IMR-90 (cell line): Measurements from ENCODE around the gene AMBRA1. TPM values are rescaled to one million over a fixed set of nuclear protein-coding genes. Genes with fewer than 3 reads are reported as not detected.

Source experiments
- ATAC-seq: fragments of 200-7000 bp; cut with Tn5 transposase; 2 replicates; pipeline ENCODE4 v1.9.1; 2020; ENCODE audit warnings: low read depth, mild to moderate bottlenecking, moderate library complexity
- BruUV-seq: library from RNA; stranded (reverse); fragments of 400-500 nt; replicated peaks from 2 replicates; lab custom pipeline; 2021; lab: Mats Ljungman, UMichigan
- CTCF ChIA-PET: fragments of 300-600 bp; formaldehyde crosslinking; extraction: SDS; loops from one replicate; lab custom pipeline; 2021; ENCODE audit warnings: antibody characterized with exemption; lab: Yijun Ruan, JAX
- POLR2A ChIA-PET: fragments of 300-600 bp; sonication (Branson Sonifier 250); formaldehyde crosslinking; loops from one replicate; lab custom pipeline; 2022; ENCODE audit warnings: antibody characterized with exemption; ENCODE audit not compliant: unreplicated experiment; lab: Charles Lee
- DNase-seq: peaks from one replicate; pipeline ENCODE4 v3.0.0; 2013
- H2AFZ ChIP-seq: replicated peaks from 2 replicates; pipeline ENCODE3; 2013; ENCODE audit warnings: low read length, mild to moderate bottlenecking; ENCODE audit not compliant: poor library complexity
- H2AK5ac ChIP-seq: 2 replicates; pipeline ENCODE4 v1.6.1; 2013; ENCODE audit warnings: low read depth, low read length, inconsistent platforms
- H2AK9ac ChIP-seq: replicated peaks from 2 replicates; pipeline ENCODE3; 2013; ENCODE audit warnings: mild to moderate bottlenecking, low read depth, low read length, moderate library complexity; ENCODE audit not compliant: poor library complexity
- H2BK120ac ChIP-seq: 2 replicates; pipeline ENCODE4 v1.6.1; 2013; ENCODE audit warnings: low read depth, low read length, inconsistent platforms
- H2BK15ac ChIP-seq: 3 replicates; pipeline ENCODE4 v1.6.1; 2013; ENCODE audit warnings: low read depth, low read length, inconsistent platforms
- H2BK20ac ChIP-seq: 2 replicates; pipeline ENCODE4 v1.6.1; 2013; ENCODE audit warnings: low read depth, mild to moderate bottlenecking, inconsistent platforms, low read length, moderate library complexity
- H2BK5ac ChIP-seq: 2 replicates; pipeline ENCODE4 v1.6.1; 2013; ENCODE audit warnings: mild to moderate bottlenecking, low read depth, low read length, inconsistent platforms; ENCODE audit not compliant: poor library complexity, severe bottlenecking
- H3K14ac ChIP-seq: replicated peaks from 2 replicates; pipeline ENCODE4 v1.6.1; 2013; ENCODE audit warnings: low read depth, low read length, inconsistent platforms
- H3K18ac ChIP-seq: 2 replicates; pipeline ENCODE4 v1.6.1; 2013; ENCODE audit warnings: low read depth, low read length, control low read depth
- H3K23ac ChIP-seq: 2 replicates; pipeline ENCODE4 v1.6.1; 2013; ENCODE audit warnings: low read depth, low read length, inconsistent platforms
- H3K27ac ChIP-seq: 2 replicates; pipeline ENCODE4 v1.5.1; 2013; ENCODE audit warnings: mild to moderate bottlenecking, control low read depth, low read length; ENCODE audit not compliant: insufficient read depth
- H3K27me3 ChIP-seq: 2 replicates; pipeline ENCODE4 v1.6.1; 2013; ENCODE audit warnings: low read length; ENCODE audit not compliant: control insufficient read depth, insufficient read depth
- H3K36me3 ChIP-seq: 2 replicates; pipeline ENCODE4 v1.6.1; 2013; ENCODE audit warnings: low read length, mixed read lengths; ENCODE audit not compliant: control insufficient read depth, insufficient read depth
- H3K4ac ChIP-seq: 2 replicates; pipeline ENCODE4 v1.6.1; 2013; ENCODE audit warnings: low read depth, low read length, inconsistent platforms
- H3K4me1 ChIP-seq: 2 replicates; pipeline ENCODE4 v1.6.1; 2013; ENCODE audit warnings: low read length, mixed read lengths; ENCODE audit not compliant: control insufficient read depth, insufficient read depth
- H3K4me2 ChIP-seq: 2 replicates; pipeline ENCODE4 v1.6.1; 2013; ENCODE audit warnings: low read depth, mild to moderate bottlenecking, control low read depth, low read length, moderate library complexity
- H3K4me3 ChIP-seq: 2 replicates; pipeline ENCODE4 v1.5.1; 2013; ENCODE audit warnings: low read depth, mild to moderate bottlenecking, control low read depth, low read length, moderate library complexity; ENCODE audit not compliant: insufficient read depth
- H3K56ac ChIP-seq: 2 replicates; pipeline ENCODE4 v1.6.1; 2013; ENCODE audit warnings: low read length, inconsistent platforms; ENCODE audit not compliant: insufficient read depth; ENCODE audit errors: extremely low read depth
- H3K79me1 ChIP-seq, 2 experiments: 2 replicates each; pipeline ENCODE4 v1.6.1; 2013; ENCODE audit warnings: low read length in 2 of 2, inconsistent platforms in 1 of 2, low read depth in 1 of 2
- H3K9ac ChIP-seq: 2 replicates; pipeline ENCODE4 v1.6.1; 2013; ENCODE audit warnings: low read depth, low read length, control low read depth
- H3K9me1 ChIP-seq: 2 replicates; pipeline ENCODE4 v1.6.1; 2013; ENCODE audit warnings: low read length, inconsistent platforms; ENCODE audit not compliant: insufficient read depth
- H3K9me3 ChIP-seq: 2 replicates; pipeline ENCODE4 v1.6.1; 2013; ENCODE audit warnings: low read length; ENCODE audit not compliant: control insufficient read depth, insufficient read depth
- H4K20me1 ChIP-seq: 2 replicates; pipeline ENCODE4 v1.6.1; 2013; ENCODE audit warnings: low read length, inconsistent platforms; ENCODE audit not compliant: insufficient read depth
- H4K5ac ChIP-seq: 2 replicates; pipeline ENCODE4 v1.6.1; 2013; ENCODE audit warnings: mild to moderate bottlenecking, low read depth, low read length, control low read depth
- H4K8ac ChIP-seq, 2 experiments: 2 replicates each; pipeline ENCODE4 v1.6.1; 2013; ENCODE audit warnings: low read depth in 2 of 2, low read length in 2 of 2, control low read depth in 1 of 2, inconsistent platforms in 1 of 2
- H4K91ac ChIP-seq: 2 replicates; pipeline ENCODE4 v1.6.1; 2013; ENCODE audit warnings: low read depth, low read length, inconsistent platforms; ENCODE audit not compliant: insufficient read depth
- CEBPB ChIP-seq: IDR thresholded peaks from 2 replicates; pipeline ENCODE4 v1.6.1; 2012; ENCODE audit warnings: low read depth, low read length, improper control_type of control experiment
- MAFK ChIP-seq: IDR thresholded peaks from 2 replicates; pipeline ENCODE4 v1.6.1; 2012; ENCODE audit warnings: low read depth, low read length, improper control_type of control experiment
- NFE2L2 ChIP-seq: fragments of 150-350 bp; IDR thresholded peaks from 2 replicates; pipeline ENCODE4 v1.6.1; 2016; ENCODE audit warnings: low read depth, mild to moderate bottlenecking, low read length
- RAD21 ChIP-seq: IDR thresholded peaks from 2 replicates; pipeline ENCODE4 v1.6.1; 2012; ENCODE audit warnings: low read length, improper control_type of control experiment
- RFX5 ChIP-seq: IDR thresholded peaks from 2 replicates; pipeline ENCODE4 v1.8.0; 2012; ENCODE audit warnings: low read depth, mild to moderate bottlenecking, low read length, moderate library complexity
- WGBS, 2 experiments: methylation state at CpG; one replicate each; pipeline versions ENCODE4 v1.1.5 to v1.1.7; 2013; ENCODE audit warnings: missing lambda C conversion rate in 2 of 2; ENCODE audit not compliant: insufficient read length in 1 of 2; ENCODE audit errors: extremely low coverage in 2 of 2; 5-methylcytosine and 5-hydroxymethylcytosine counted together
- dilution Hi-C: fragments of 300-500 bp; cut with HindIII; formaldehyde crosslinking; loops from one replicate; pipeline ENCODE4 v1.14.3; 2018; ENCODE audit warnings: low sequenced_read_pairs; ENCODE audit not compliant: unreplicated experiment
- in situ Hi-C: fragments of 300-500 bp; cut with MboI; formaldehyde crosslinking; loops from 3 replicates; pipeline ENCODE4 v1.14.3; 2019; ENCODE audit warnings: low sequenced_read_pairs, inconsistent platforms, mixed read lengths
- intact Hi-C: fragments of 100-400 bp; cut with micrococcal nuclease; formaldehyde crosslinking; loops from 2 replicates; pipeline ENCODE4 v1.10.0; 2022
- polyA plus RNA-seq, 3 experiments: library from polyadenylated mRNA; depleted of rRNA; stranded (reverse); fragments of >200 nt; gene quantifications; 2 replicates each; pipeline ENCODE4 v1.2.3, GENCODE V29; 2012; ENCODE audit warnings: low replicate concordance in 1 of 3
- total RNA-seq: library from RNA; depleted of rRNA; stranded (reverse); fragments of >200 nt; gene quantifications from 2 replicates; pipeline ENCODE4 v1.2.3, GENCODE V29; 2012

AMBRA1 gene
- total and polyA plus RNA-seq, 2 of the 4 experiments (the other 2 are of a cell fraction): 9.4 to 18.3 TPM

- no peak overlapping the region for H3K9ac ChIP-seq
- no peak overlapping the region for H3K27ac ChIP-seq
- no peak overlapping the region for H2AK9ac ChIP-seq
- dilution Hi-C loops (no loop called here), intact Hi-C loops (no loop called here), in situ Hi-C loops (no loop called here)
- ATAC-seq (no peak), DNase-seq (no peak)
- H2BK120ac ChIP-seq: no peak overlapping the region
- H3K14ac ChIP-seq: no peak overlapping the region
- H3K4me2 ChIP-seq: no peak overlapping the region
- H3K9me1 ChIP-seq: no peaks in the 10 kb centered on the region
- H3K9me3 ChIP-seq: no peaks in the 10 kb centered on the region
- H3K56ac ChIP-seq: no peak overlapping the region
- no peak overlapping the region for H2BK5ac ChIP-seq
- BruUV-seq: no TSS peak
- H3K4me1 ChIP-seq: peaks cover 6% of the 10 kb centered on the region; the same call in 1 of the 2 replicates
- H2AFZ ChIP-seq: no peak overlapping the region
- no peak overlapping the region for H4K5ac ChIP-seq
- peaks cover 3 to 12% of the 10 kb centered on the region in 2 experiments; a peak in 3 of 4 replicates for H3K79me1 ChIP-seq
- H2BK20ac ChIP-seq: no peak overlapping the region
- CTCF ChIA-PET: no interaction called here
- H4K8ac ChIP-seq: no peak overlapping the region
- H3K18ac ChIP-seq: no peak overlapping the region
- no peaks in the 10 kb centered on the region for H3K27me3 ChIP-seq
- no peak overlapping the region for H3K4me3 ChIP-seq
- peaks cover 5% of the 10 kb centered on the region; the same call in 1 of the 2 replicates for H4K20me1 ChIP-seq
- H2AK5ac ChIP-seq: no peak overlapping the region
- POLR2A ChIA-PET: no interaction called here
- WGBS, 2 experiments: no CpG with 5 or more reads among the region's 1 CpG
- no peaks in the 10 kb centered on the region for H3K36me3 ChIP-seq
- H4K91ac ChIP-seq: no peak overlapping the region
- H2BK15ac ChIP-seq: no peak overlapping the region
- H3K23ac ChIP-seq: no peak overlapping the region
- TF ChIP-seq CEBPB: no peak
- TF ChIP-seq MAFK: no peak
- TF ChIP-seq NFE2L2: no peak
- no peak for TF ChIP-seq RFX5
- TF ChIP-seq RAD21: no peak
- H3K4ac ChIP-seq: no peak overlapping the region
Measured at GRCh38 chr11:46597155-46597554, 3.3 kb upstream of the AMBRA1 start.
